ENCODE measurements around the gene ALDH18A1.
A peak's percentile ranks its signal among the peaks of the same experiment; 100 is the strongest.

ALDH18A1 gene

GRCh38 chr10:95574649-95575365 is 81.7 kb downstream of the ALDH18A1 start:
- no peak for DNase-seq

- no peak for DNase-seq
These were observed 82.4 kb downstream of the ALDH18A1 start for GRCh38 chr10:95573964-95574604.

GRCh38 chr10:95573527-95573926 is 83.0 kb downstream of the ALDH18A1 start:
- DNase-seq: no peak

GRCh38 chr10:95572131-95572820 is 84.2 kb downstream of the ALDH18A1 start:
- no peak for DNase-seq

GRCh38 chr10:95571390-95571789 is 85.1 kb downstream of the ALDH18A1 start:
- DNase-seq: no peak

GRCh38 chr10:95569368-95569767 is 87.1 kb downstream of the ALDH18A1 start:
- DNase-seq: no peak

GRCh38 chr10:95567903-95568630 is 88.4 kb downstream of the ALDH18A1 start:
- no peak for DNase-seq

GRCh38 chr10:95566136-95566535 is 90.4 kb downstream of the ALDH18A1 start:
- DNase-seq: no peak

GRCh38 chr10:95565336-95565735 is 91.2 kb downstream of the ALDH18A1 start:
- DNase-seq: peak; percentile 32

GRCh38 chr10:95564291-95564690 is 92.2 kb downstream of the ALDH18A1 start:
- DNase-seq: no peak

GRCh38 chr10:95562341-95562965 is 94.1 kb downstream of the ALDH18A1 start:
- peak; percentile 17 for DNase-seq

GRCh38 chr10:95561864-95562177 is 94.7 kb downstream of the ALDH18A1 start:
- DNase-seq: no peak

- peak; percentile 96 for DNase-seq
These were observed 95.2 kb downstream of the ALDH18A1 start, which contains the start of gene SORBS1 for GRCh38 chr10:95561177-95561863. SORBS1 (minus strand) TSS chr10:95561371; CDS start chr10:95441135, 120,236 bp downstream.

- peak; percentile 48 for DNase-seq
These were observed 96.0 kb downstream of the ALDH18A1 start for GRCh38 chr10:95560278-95561176.

GRCh38 chr10:95559896-95560277 is 96.6 kb downstream of the ALDH18A1 start:
- DNase-seq: no peak

- DNase-seq: peak; percentile 19
These were observed 97.0 kb downstream of the ALDH18A1 start for GRCh38 chr10:95559471-95559870.

- DNase-seq: no peak
These were observed 97.8 kb downstream of the ALDH18A1 start for GRCh38 chr10:95558593-95559320.

- DNase-seq: no peak
These were observed 99.3 kb downstream of the ALDH18A1 start for GRCh38 chr10:95556994-95557767.
